ENCODE results near the gene ROR2.

The ROR2 gene

GRCh38 chr9:91753711-91754110, 196.3 kb downstream of the ROR2 start:
- no peak for TF ChIP-seq CTCF (IDR thresholded peaks at IDR 0.05; ENCODE audit: unreplicated experiment in 3 of 3)
- no peak overlapping the region for H3K4me3 Mint-ChIP-seq
- H3K27ac Mint-ChIP-seq = no peak overlapping the region
- no peaks in the 10 kb centered on the region for H3K27me3 Mint-ChIP-seq (ENCODE audit: low read depth)
- no peaks in the 10 kb centered on the region for H3K9me3 Mint-ChIP-seq
- H3K36me3 Mint-ChIP-seq (ENCODE audit: low read depth) = peaks cover 28% of the 10 kb centered on the region
- H3K4me1 Mint-ChIP-seq = peaks cover 7% of the 10 kb centered on the region

GRCh38 chr9:91751922-91752321, 198.1 kb downstream of the ROR2 start:
- Mint-ChIP-seq H3K4me1 (peaks cover 9% of the 10 kb centered on the region), H3K4me3 (no peak overlapping the region), H3K36me3 (ENCODE audit: low read depth) (peaks cover 22% of the 10 kb centered on the region), H3K9me3 (no peaks in the 10 kb centered on the region), H3K27ac (peak overlapping the region; percentile 7 to 42 (median 9)), H3K27me3 (ENCODE audit: low read depth) (no peaks in the 10 kb centered on the region)
- TF ChIP-seq CTCF (IDR thresholded peaks at IDR 0.05; ENCODE audit: unreplicated experiment in 3 of 3) = no peak

- Mint-ChIP-seq H3K27ac (no peak overlapping the region), H3K27me3 (ENCODE audit: low read depth) (no peaks in the 10 kb centered on the region), H3K4me1 (peaks cover 13% of the 10 kb centered on the region), H3K36me3 (ENCODE audit: low read depth) (peaks cover 17% of the 10 kb centered on the region), H3K9me3 (no peaks in the 10 kb centered on the region), H3K4me3 (no peak overlapping the region)
- TF ChIP-seq CTCF (IDR thresholded peaks at IDR 0.05; ENCODE audit: unreplicated experiment in 3 of 3) = no peak
Observed at GRCh38 chr9:91750343-91750742, 199.7 kb downstream of the ROR2 start.

- H3K27ac Mint-ChIP-seq = no peak overlapping the region
- TF ChIP-seq CTCF (IDR thresholded peaks at IDR 0.05; ENCODE audit: unreplicated experiment in 3 of 3) = no peak
- no peak overlapping the region for H3K4me3 Mint-ChIP-seq
- H3K27me3 Mint-ChIP-seq (ENCODE audit: low read depth) = no peaks in the 10 kb centered on the region
- H3K9me3 Mint-ChIP-seq = no peaks in the 10 kb centered on the region
- peaks cover 23% of the 10 kb centered on the region for H3K36me3 Mint-ChIP-seq (ENCODE audit: low read depth)
- H3K4me1 Mint-ChIP-seq = peaks cover 13% of the 10 kb centered on the region
Observed at GRCh38 chr9:91746904-91747303, 203.1 kb downstream of the ROR2 start.

GRCh38 chr9:91746357-91746756, 203.7 kb downstream of the ROR2 start:
- Mint-ChIP-seq H3K4me1 (peaks cover 13% of the 10 kb centered on the region), H3K36me3 (ENCODE audit: low read depth) (peaks cover 25% of the 10 kb centered on the region), H3K9me3 (no peaks in the 10 kb centered on the region), H3K27me3 (ENCODE audit: low read depth) (no peaks in the 10 kb centered on the region), H3K27ac (no peak overlapping the region), H3K4me3 (no peak overlapping the region)
- no peak for TF ChIP-seq CTCF (IDR thresholded peaks at IDR 0.05; ENCODE audit: unreplicated experiment in 3 of 3)

GRCh38 chr9:91744114-91744513, 205.9 kb downstream of the ROR2 start:
- Mint-ChIP-seq H3K36me3 (ENCODE audit: low read depth) (peaks cover 25% of the 10 kb centered on the region), H3K4me1 (peaks cover 18% of the 10 kb centered on the region), H3K4me3 (no peak overlapping the region), H3K27ac (no peak overlapping the region), H3K27me3 (ENCODE audit: low read depth) (no peaks in the 10 kb centered on the region), H3K9me3 (no peaks in the 10 kb centered on the region)
- no peak for TF ChIP-seq CTCF (IDR thresholded peaks at IDR 0.05; ENCODE audit: unreplicated experiment in 3 of 3)
